HepG2 (cell line): Measurements from ENCODE around the gene UBC. TPM values are rescaled to one million over a fixed set of nuclear protein-coding genes. Genes with fewer than 3 reads are reported as not detected.
A peak's percentile ranks its signal among the peaks of the same experiment; 100 is the strongest.

Source experiments
- AGO1 ChIP-seq: fragments of 200-400 bp; formaldehyde crosslinking; IDR thresholded peaks from 2 replicates; pipeline ENCODE4 v1.6.1; 2017; ENCODE audit warnings: mild to moderate bottlenecking, low read depth, low read length, moderate library complexity; ENCODE audit not compliant: poor library complexity, severe bottlenecking
- AKAP8 ChIP-seq: sonication (generic); formaldehyde crosslinking; IDR thresholded peaks from 2 replicates; pipeline ENCODE4 v1.5.1; 2020; ENCODE audit warnings: mild to moderate bottlenecking, missing genetic modification reagents
- BORCS8-MEF2B ChIP-seq: sonication (generic); formaldehyde crosslinking; IDR thresholded peaks from 2 replicates; pipeline ENCODE4 v1.8.0; 2022; ENCODE audit warnings: mild to moderate bottlenecking, missing genetic modification reagents
- CENPT ChIP-seq: sonication (generic); formaldehyde crosslinking; IDR thresholded peaks from 2 replicates; pipeline ENCODE4 v1.8.0; 2022; ENCODE audit warnings: low read depth, mild to moderate bottlenecking, moderate library complexity, missing genetic modification reagents
- HDAC2 ChIP-seq: sonication (generic); formaldehyde crosslinking; IDR thresholded peaks from 2 replicates; pipeline ENCODE4 v1.4.0; 2020; ENCODE audit warnings: missing genetic modification reagents
- JDP2 ChIP-seq: sonication (generic); formaldehyde crosslinking; IDR thresholded peaks from 2 replicates; pipeline ENCODE4 v1.8.1; 2022; ENCODE audit warnings: missing genetic modification reagents, borderline replicate concordance
- LCORL ChIP-seq, 2 experiments: fragments of 450-650 bp in 1 of 2; sonication (generic) in 1 of 2; formaldehyde crosslinking in 1 of 2; IDR thresholded peaks; 2 replicates each; pipeline versions ENCODE4 v1.5.0 to v1.6.1; 2017 to 2020; ENCODE audit warnings: antibody characterized with exemption in 1 of 2, missing genetic modification reagents in 1 of 2
- MED8 ChIP-seq: sonication (generic); formaldehyde crosslinking; IDR thresholded peaks from 2 replicates; pipeline ENCODE4 v1.8.1; 2023; ENCODE audit warnings: mild to moderate bottlenecking, missing genetic modification reagents; ENCODE audit not compliant: insufficient replicate concordance
- PHF5A ChIP-seq: IDR thresholded peaks from one replicate; pipeline ENCODE4 v1.6.1; 2018; ENCODE audit warnings: low read depth, missing genetic modification reagents; ENCODE audit not compliant: unreplicated experiment
- SIN3B ChIP-seq: fragments of 150-350 bp; IDR thresholded peaks from 2 replicates; pipeline ENCODE4 v1.6.1; 2014; ENCODE audit warnings: low read length
- TBX2 ChIP-seq: sonication (generic); formaldehyde crosslinking; IDR thresholded peaks from 2 replicates; pipeline ENCODE4 v1.5.0; 2020; ENCODE audit warnings: missing genetic modification reagents, mild to moderate bottlenecking, borderline replicate concordance
- U2AF2 ChIP-seq: fragments of 200-400 bp; formaldehyde crosslinking; IDR thresholded peaks from 2 replicates; pipeline ENCODE4 v1.6.1; 2017; ENCODE audit warnings: low read depth, mild to moderate bottlenecking, low read length
- ZBTB1 ChIP-seq: sonication (generic); formaldehyde crosslinking; IDR thresholded peaks from 2 replicates; pipeline ENCODE4 v1.4.0; 2020; ENCODE audit warnings: missing genetic modification reagents, borderline replicate concordance
- ZKSCAN1 ChIP-seq: fragments of 150-350 bp; IDR thresholded peaks from 2 replicates; pipeline ENCODE4 v1.6.1; 2014; ENCODE audit warnings: low read length
- ZNF230 ChIP-seq: sonication (generic); formaldehyde crosslinking; IDR thresholded peaks from 2 replicates; pipeline ENCODE4 v1.4.0; 2020; ENCODE audit warnings: mild to moderate bottlenecking, missing genetic modification reagents
- ZNF232 ChIP-seq: sonication (generic); formaldehyde crosslinking; IDR thresholded peaks from 2 replicates; pipeline ENCODE4 v1.4.0; 2020; ENCODE audit warnings: missing genetic modification reagents, borderline replicate concordance
- ZNF251 ChIP-seq: sonication (generic); formaldehyde crosslinking; IDR thresholded peaks from 2 replicates; pipeline ENCODE4 v1.9.0; 2021; ENCODE audit warnings: mild to moderate bottlenecking, missing genetic modification reagents
- ZNF383 ChIP-seq: sonication (generic); formaldehyde crosslinking; IDR thresholded peaks from 2 replicates; pipeline ENCODE4 v1.4.0; 2020; ENCODE audit warnings: missing genetic modification reagents, mild to moderate bottlenecking, borderline replicate concordance
- ZNF773 ChIP-seq: sonication (generic); formaldehyde crosslinking; IDR thresholded peaks from 2 replicates; pipeline ENCODE4 v1.4.0; 2020; ENCODE audit warnings: missing genetic modification reagents, borderline replicate concordance
- ZNF788 ChIP-seq: sonication (generic); formaldehyde crosslinking; IDR thresholded peaks from 2 replicates; pipeline ENCODE4 v1.5.0; 2020; ENCODE audit warnings: mild to moderate bottlenecking, missing genetic modification reagents, borderline replicate concordance
- polyA plus RNA-seq, 8 experiments: library from polyadenylated mRNA; depleted of rRNA in 3 of 8; stranded (reverse) in 7 of 8; unstranded in 1 of 8; fragments of >200 nt; fragmentation: Illumina TruSeq in 4 of 8; extraction: Trizol in 4 of 8; gene quantifications; 2 replicates each; pipeline versions ENCODE4 v1.2.1 to v1.2.3, GENCODE V29; 2011 to 2016; ENCODE audit warnings: low read depth in 4 of 8, missing spikeins in 1 of 8, mixed read lengths in 1 of 8; ENCODE audit not compliant: insufficient read depth in 1 of 8
- total RNA-seq, 5 experiments: library from RNA; depleted of rRNA; stranded (reverse); fragments of >200 nt; fragmentation: Illumina TruSeq; extraction: Trizol; gene quantifications; 2 replicates each; pipeline ENCODE4 v1.2.3, GENCODE V29; 2016; ENCODE audit warnings: low read depth in 1 of 5
- TF ChIP-seq, protein P1 (sequence below): sonication (generic); formaldehyde crosslinking; IDR thresholded peaks from 2 replicates; pipeline ENCODE4 v1.4.0; 2020; ENCODE audit warnings: low read depth, mild to moderate bottlenecking, missing genetic modification reagents
- TF ChIP-seq, protein P2 (sequence below): sonication (generic); formaldehyde crosslinking; IDR thresholded peaks from 2 replicates; pipeline ENCODE4 v1.8.1; 2023; ENCODE audit warnings: mild to moderate bottlenecking, missing genetic modification reagents
- TF ChIP-seq, protein P3 (sequence below): sonication (generic); formaldehyde crosslinking; IDR thresholded peaks from 2 replicates; pipeline ENCODE4 v1.4.0; 2020; ENCODE audit warnings: low read depth, missing genetic modification reagents

The UBC gene
- total and polyA plus RNA-seq, 2 of the 13 experiments (the other 11 are each of a cell fraction or from before 2014, with no cell fraction given): 805 to 1,432 TPM

DNA sequence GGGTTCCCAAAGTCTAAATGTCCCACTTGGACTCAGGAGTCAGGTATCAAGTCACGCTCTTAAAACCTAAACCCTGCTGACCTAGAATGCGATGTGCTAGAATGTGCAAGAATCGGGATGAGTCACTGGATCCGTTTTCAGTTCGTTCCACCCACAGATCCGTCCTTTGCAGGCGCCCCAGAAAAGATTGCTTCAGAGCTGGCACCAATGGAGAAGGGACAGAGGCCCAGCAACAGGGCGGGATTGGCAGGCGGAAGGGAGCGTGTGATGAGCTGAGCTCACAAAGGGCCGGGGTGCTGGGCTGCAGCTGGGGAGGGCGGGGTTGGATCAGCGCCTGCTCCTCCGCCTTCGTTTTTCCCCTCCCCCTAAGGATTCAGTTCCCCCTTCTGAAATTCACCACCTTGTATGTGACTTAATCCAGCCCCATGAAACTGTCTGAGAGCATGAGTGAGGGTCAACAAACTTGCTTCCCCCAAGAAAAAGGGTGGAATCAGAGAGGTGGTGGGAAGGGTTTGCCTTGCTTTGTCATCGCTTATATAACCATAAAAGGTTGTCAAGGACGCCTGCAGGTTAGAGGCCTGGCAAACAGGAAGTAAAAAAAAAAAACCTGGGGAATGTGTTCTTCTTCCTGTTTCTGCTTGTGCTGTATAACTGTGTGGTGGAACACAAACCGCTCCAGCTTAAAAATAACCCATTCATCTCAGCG lies 2.8 kb upstream of the UBC start (continued):
- TF ChIP-seq, protein P1, sequence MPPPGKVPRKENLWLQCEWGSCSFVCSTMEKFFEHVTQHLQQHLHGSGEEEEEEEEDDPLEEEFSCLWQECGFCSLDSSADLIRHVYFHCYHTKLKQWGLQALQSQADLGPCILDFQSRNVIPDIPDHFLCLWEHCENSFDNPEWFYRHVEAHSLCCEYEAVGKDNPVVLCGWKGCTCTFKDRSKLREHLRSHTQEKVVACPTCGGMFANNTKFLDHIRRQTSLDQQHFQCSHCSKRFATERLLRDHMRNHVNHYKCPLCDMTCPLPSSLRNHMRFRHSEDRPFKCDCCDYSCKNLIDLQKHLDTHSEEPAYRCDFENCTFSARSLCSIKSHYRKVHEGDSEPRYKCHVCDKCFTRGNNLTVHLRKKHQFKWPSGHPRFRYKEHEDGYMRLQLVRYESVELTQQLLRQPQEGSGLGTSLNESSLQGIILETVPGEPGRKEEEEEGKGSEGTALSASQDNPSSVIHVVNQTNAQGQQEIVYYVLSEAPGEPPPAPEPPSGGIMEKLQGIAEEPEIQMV (CRISPR knock-in tag): 0 out of 2 replicates have a peak, but pooled peaks have one; percentile 58
- TF ChIP-seq ZBTB1 (CRISPR knock-in tag): no peak
- peak; percentile 46; the same call in 1 of the 2 replicates for TF ChIP-seq ZNF232
- peak; percentile 42; the same call in 1 of the 2 replicates for TF ChIP-seq AKAP8 (CRISPR knock-in tag)
- no peak; the same call in 1 of the 2 replicates for TF ChIP-seq LCORL (IDR thresholded peaks at IDR 0.05)
- peak; percentile 64 for TF ChIP-seq LCORL (CRISPR knock-in tag; IDR thresholded peaks at IDR 0.05)
- TF ChIP-seq CENPT (CRISPR knock-in tag): no peak
- no peak for TF ChIP-seq U2AF2
- TF ChIP-seq ZKSCAN1: no peak
- TF ChIP-seq ZNF788 (CRISPR knock-in tag): peak; percentile 61; the same call in 1 of the 2 replicates
- TF ChIP-seq, protein P2, sequence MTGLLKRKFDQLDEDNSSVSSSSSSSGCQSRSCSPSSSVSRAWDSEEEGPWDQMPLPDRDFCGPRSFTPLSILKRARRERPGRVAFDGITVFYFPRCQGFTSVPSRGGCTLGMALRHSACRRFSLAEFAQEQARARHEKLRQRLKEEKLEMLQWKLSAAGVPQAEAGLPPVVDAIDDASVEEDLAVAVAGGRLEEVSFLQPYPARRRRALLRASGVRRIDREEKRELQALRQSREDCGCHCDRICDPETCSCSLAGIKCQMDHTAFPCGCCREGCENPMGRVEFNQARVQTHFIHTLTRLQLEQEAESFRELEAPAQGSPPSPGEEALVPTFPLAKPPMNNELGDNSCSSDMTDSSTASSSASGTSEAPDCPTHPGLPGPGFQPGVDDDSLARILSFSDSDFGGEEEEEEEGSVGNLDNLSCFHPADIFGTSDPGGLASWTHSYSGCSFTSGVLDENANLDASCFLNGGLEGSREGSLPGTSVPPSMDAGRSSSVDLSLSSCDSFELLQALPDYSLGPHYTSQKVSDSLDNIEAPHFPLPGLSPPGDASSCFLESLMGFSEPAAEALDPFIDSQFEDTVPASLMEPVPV (CRISPR knock-in tag): peak; percentile 66; the same call in 1 of the 2 replicates
- peak; percentile 87 for TF ChIP-seq TBX2 (CRISPR knock-in tag)
- no peak for TF ChIP-seq ZNF230 (CRISPR knock-in tag)
- TF ChIP-seq, protein P3, sequence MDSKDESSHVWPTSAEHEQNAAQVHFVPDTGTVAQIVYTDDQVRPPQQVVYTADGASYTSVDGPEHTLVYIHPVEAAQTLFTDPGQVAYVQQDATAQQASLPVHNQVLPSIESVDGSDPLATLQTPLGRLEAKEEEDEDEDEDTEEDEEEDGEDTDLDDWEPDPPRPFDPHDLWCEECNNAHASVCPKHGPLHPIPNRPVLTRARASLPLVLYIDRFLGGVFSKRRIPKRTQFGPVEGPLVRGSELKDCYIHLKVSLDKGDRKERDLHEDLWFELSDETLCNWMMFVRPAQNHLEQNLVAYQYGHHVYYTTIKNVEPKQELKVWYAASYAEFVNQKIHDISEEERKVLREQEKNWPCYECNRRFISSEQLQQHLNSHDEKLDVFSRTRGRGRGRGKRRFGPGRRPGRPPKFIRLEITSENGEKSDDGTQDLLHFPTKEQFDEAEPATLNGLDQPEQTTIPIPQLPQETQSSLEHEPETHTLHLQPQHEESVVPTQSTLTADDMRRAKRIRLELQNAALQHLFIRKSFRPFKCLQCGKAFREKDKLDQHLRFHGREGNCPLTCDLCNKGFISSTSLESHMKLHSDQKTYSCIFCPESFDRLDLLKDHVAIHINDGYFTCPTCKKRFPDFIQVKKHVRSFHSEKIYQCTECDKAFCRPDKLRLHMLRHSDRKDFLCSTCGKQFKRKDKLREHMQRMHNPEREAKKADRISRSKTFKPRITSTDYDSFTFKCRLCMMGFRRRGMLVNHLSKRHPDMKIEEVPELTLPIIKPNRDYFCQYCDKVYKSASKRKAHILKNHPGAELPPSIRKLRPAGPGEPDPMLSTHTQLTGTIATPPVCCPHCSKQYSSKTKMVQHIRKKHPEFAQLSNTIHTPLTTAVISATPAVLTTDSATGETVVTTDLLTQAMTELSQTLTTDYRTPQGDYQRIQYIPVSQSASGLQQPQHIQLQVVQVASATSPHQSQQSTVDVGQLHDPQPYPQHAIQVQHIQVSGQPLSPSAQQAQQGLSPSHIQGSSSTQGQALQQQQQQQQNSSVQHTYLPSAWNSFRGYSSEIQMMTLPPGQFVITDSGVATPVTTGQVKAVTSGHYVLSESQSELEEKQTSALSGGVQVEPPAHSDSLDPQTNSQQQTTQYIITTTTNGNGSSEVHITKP: no peak
- TF ChIP-seq MED8 (CRISPR knock-in tag): peak; percentile 82
- TF ChIP-seq PHF5A (CRISPR knock-in tag): peak; percentile 23
- no peak for TF ChIP-seq AGO1
- TF ChIP-seq HDAC2: peak; percentile 56; the same call in 1 of the 2 replicates
- TF ChIP-seq JDP2 (CRISPR knock-in tag): no peak
- 0 out of 2 replicates have a peak, but pooled peaks have one; percentile 35 for TF ChIP-seq BORCS8-MEF2B (CRISPR knock-in tag)
- TF ChIP-seq ZNF383: no peak
- no peak for TF ChIP-seq ZNF773 (CRISPR knock-in tag)
- TF ChIP-seq SIN3B: 0 out of 2 replicates have a peak, but pooled peaks have one; percentile 8
- no peak for TF ChIP-seq ZNF251
